ENCODE data around the gene PXYLP1. TPM values are rescaled to one million over a fixed set of nuclear protein-coding genes. Genes with fewer than 3 reads are reported as not detected.

PXYLP1 gene, protein sequence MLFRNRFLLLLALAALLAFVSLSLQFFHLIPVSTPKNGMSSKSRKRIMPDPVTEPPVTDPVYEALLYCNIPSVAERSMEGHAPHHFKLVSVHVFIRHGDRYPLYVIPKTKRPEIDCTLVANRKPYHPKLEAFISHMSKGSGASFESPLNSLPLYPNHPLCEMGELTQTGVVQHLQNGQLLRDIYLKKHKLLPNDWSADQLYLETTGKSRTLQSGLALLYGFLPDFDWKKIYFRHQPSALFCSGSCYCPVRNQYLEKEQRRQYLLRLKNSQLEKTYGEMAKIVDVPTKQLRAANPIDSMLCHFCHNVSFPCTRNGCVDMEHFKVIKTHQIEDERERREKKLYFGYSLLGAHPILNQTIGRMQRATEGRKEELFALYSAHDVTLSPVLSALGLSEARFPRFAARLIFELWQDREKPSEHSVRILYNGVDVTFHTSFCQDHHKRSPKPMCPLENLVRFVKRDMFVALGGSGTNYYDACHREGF
- total RNA-seq = 10 to 100 TPM in 3 of 4 donors, 1 to 10 TPM in 1; 9.9 to 11.7 (median 10.0) TPM

DNA sequence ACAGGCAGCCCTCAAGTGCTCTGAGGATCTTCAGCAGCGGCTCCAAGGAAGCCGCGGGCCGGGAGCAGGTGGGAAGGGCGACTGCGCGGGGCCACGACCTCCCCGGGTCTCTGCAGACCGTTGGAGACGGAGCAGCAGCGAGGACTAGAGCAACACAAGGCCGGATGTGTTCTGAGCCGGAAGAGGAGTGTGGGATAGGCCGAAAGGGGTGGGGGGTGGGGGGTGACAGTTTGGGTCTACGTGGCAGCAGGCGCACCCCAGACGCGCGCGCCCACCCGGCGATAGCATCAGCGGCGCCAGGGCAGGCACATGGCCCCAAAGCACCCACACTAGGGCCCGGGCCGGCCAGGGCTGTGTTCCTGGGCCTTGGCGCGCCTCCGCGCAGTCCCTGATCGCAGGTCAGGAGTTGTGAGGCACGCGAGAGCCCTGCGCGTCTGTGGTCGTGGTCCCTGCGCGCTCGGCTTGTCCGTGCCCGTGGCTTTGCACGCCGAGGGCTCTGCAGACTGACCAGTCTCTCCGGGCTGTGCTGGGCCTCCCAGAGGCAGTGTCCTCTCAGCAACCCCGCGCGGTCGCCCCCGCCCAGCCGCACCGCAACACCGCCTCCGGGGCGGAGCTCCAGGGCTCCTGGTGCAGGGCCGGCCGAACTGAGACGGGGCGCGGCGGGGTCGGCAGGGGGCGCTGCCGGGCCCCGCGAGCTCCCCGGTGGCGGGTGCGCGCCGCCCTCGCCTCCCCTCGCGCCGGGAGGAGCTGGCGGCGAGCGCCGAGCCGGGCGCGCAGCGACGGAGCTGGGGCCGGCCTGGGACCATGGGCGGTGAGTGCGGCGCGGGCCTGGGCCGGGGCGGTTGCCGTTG is at the start of gene PXYLP1:
PXYLP1 (plus strand) TSS at position 725 of the 851 bp plus-strand sequence. CDS start 28,351 bp downstream, outside the sequence.
- TF ChIP-seq, protein P1, sequence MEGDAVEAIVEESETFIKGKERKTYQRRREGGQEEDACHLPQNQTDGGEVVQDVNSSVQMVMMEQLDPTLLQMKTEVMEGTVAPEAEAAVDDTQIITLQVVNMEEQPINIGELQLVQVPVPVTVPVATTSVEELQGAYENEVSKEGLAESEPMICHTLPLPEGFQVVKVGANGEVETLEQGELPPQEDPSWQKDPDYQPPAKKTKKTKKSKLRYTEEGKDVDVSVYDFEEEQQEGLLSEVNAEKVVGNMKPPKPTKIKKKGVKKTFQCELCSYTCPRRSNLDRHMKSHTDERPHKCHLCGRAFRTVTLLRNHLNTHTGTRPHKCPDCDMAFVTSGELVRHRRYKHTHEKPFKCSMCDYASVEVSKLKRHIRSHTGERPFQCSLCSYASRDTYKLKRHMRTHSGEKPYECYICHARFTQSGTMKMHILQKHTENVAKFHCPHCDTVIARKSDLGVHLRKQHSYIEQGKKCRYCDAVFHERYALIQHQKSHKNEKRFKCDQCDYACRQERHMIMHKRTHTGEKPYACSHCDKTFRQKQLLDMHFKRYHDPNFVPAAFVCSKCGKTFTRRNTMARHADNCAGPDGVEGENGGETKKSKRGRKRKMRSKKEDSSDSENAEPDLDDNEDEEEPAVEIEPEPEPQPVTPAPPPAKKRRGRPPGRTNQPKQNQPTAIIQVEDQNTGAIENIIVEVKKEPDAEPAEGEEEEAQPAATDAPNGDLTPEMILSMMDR (IDR thresholded peaks at IDR 0.05) = peak; percentile 73 to 98 (median 95)
- peak in 1 of 2 donors; percentile 75 for TF ChIP-seq EP300 (IDR thresholded peaks at IDR 0.05)
- peak; percentile 25 to 57 for TF ChIP-seq POLR2A (IDR thresholded peaks at IDR 0.05)
- H3K36me3 ChIP-seq = peaks cover 0 to 7% (median 0%) of the 10 kb centered on the region in 3 donors
- H3K4me3 ChIP-seq = peak within 1 kb of the TSS; percentile 71 to 89 (median 80)
- H3K27me3 ChIP-seq = no peaks in the 10 kb centered on the region
- 0 to 1% methylated on average over 26 to 27 of the region's 92 CpGs for WGBS, 2 donors
- peak within 1 kb of the TSS; percentile 76 to 90 (median 86) for H3K27ac ChIP-seq
- no peaks in the 10 kb centered on the region for H3K9me3 ChIP-seq
- peak; percentile 85 to 88 for DNase-seq (ENCODE audit: low spot score in 2 of 2)
- peaks cover 0 to 18% (median 3%) of the 10 kb centered on the region in 4 donors for H3K4me1 ChIP-seq

DNA sequence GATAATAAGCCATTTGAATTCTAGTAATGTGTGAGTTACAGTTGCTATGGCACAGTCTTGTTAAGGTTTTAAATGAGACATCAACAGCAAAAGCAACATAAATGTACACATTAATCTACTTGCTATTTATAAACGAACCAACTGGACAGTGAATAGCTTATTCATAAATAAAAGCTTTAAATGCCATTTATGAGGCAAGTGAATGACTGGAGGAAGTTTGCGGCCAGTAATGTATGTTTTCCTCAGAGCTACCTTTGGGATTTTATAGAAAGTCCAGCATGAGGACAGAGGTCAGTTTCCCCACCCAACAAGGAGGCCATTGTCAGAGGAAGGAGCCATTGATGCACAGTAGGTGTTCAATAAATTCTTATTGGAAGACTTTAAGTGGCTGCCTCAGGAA is 48.0 kb upstream of the PXYLP1 start:
- H3K4me1 ChIP-seq = no peaks in the 10 kb centered on the region
- H3K27me3 ChIP-seq = no peaks in the 10 kb centered on the region
- peaks cover 0 to 9% (median 0%) of the 10 kb centered on the region in 4 donors for H3K9me3 ChIP-seq
- H3K36me3 ChIP-seq = no peaks in the 10 kb centered on the region
- TF ChIP-seq EP300 (IDR thresholded peaks at IDR 0.05) (no peak), POLR2A (IDR thresholded peaks at IDR 0.05) (no peak)
- TF ChIP-seq, protein P1 (IDR thresholded peaks at IDR 0.05) = no peak
- WGBS, 2 donors = 20 to 24% methylated on average over 2 of the region's 2 CpGs
- no peak overlapping the region for H3K27ac ChIP-seq
- H3K4me3 ChIP-seq = no peak overlapping the region
- no peak for DNase-seq (ENCODE audit: low spot score in 2 of 2)

DNA sequence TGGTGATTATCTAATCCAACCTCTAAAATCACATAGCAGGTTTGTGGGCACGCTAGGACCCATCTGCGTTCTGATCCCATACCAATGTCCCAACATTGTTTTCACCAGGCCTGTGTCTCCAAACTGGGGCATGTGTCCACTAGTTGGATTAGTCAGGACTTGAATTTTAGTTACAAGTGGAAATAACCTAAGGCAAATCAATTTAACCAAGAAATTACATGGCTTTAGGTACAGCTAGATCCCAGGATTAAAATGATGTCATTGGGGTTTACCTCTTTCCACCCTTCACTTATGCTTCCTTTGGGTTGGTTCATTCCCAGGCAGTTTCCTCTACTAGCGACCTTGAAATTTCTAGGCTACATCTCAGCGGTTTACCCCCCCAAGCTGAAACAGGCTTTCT is 47.2 kb upstream of the PXYLP1 start:
- Histone ChIP-seq H3K36me3 (no peaks in the 10 kb centered on the region), H3K9me3 (peaks cover 0 to 9% (median 0%) of the 10 kb centered on the region in 4 donors), H3K27me3 (no peaks in the 10 kb centered on the region), H3K4me3 (no peak overlapping the region), H3K4me1 (no peaks in the 10 kb centered on the region), H3K27ac (no peak overlapping the region)
- 73 to 75% methylated on average over 4 of the region's 4 CpGs for WGBS, 2 donors
- TF ChIP-seq POLR2A (IDR thresholded peaks at IDR 0.05) (no peak), EP300 (IDR thresholded peaks at IDR 0.05) (no peak)
- TF ChIP-seq, protein P1 (IDR thresholded peaks at IDR 0.05) = no peak
- DNase-seq (ENCODE audit: low spot score in 2 of 2) = no peak

DNA sequence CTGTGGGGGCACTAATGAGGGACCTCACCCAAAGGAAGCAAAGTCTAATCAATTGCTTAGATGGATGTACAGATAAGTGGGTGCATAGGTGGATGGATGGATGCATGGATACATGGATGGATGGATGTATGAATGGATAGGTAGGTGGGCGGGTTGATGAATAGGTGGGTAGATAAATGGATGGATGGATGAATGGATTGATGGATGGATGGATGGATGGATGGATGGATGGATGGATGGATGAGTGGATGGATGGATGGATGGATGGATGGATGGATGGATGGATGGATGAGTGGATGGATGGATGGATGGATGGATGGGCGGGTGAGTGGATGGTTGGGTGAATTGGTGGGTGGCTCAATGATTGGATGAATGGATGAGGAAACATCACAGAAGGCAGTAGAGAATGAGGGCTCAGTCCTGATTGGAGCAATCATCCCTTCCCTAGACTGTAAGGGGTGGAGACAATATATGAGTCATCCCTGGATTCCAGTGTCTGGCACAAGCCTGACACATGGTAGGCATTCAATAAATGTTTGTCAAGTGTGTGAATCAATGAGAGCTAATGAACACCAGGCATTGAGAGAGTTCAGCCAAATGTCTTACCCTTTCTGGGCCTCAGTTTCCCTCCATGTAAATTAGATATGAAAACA is 40.4 kb upstream of the PXYLP1 start:
- no peak for DNase-seq (ENCODE audit: low spot score in 2 of 2)
- 48 to 52% methylated on average over 2 of the region's 2 CpGs for WGBS, 2 donors

More for the DNA sequence above, 40.4 kb upstream of the PXYLP1 start:
- Histone ChIP-seq H3K4me3 (no peak overlapping the region), H3K9me3 (peaks cover 0 to 4% (median 0%) of the 10 kb centered on the region in 4 donors), H3K27me3 (no peaks in the 10 kb centered on the region), H3K4me1 (no peaks in the 10 kb centered on the region), H3K36me3 (no peaks in the 10 kb centered on the region), H3K27ac (no peak overlapping the region)
- TF ChIP-seq, protein P1 (IDR thresholded peaks at IDR 0.05) = no peak

Measured in tibial nerve (tissue), 4 donors.